GM18858 (cell line): ENCODE data around the gene RTRAF.

Source experiments
- ATAC-seq: cut with Tn5 transposase; IDR thresholded peaks from one replicate; pipeline ENCODE4 v1.9.1; 2021; ENCODE audit not compliant: unreplicated experiment

Gene RTRAF

DNA sequence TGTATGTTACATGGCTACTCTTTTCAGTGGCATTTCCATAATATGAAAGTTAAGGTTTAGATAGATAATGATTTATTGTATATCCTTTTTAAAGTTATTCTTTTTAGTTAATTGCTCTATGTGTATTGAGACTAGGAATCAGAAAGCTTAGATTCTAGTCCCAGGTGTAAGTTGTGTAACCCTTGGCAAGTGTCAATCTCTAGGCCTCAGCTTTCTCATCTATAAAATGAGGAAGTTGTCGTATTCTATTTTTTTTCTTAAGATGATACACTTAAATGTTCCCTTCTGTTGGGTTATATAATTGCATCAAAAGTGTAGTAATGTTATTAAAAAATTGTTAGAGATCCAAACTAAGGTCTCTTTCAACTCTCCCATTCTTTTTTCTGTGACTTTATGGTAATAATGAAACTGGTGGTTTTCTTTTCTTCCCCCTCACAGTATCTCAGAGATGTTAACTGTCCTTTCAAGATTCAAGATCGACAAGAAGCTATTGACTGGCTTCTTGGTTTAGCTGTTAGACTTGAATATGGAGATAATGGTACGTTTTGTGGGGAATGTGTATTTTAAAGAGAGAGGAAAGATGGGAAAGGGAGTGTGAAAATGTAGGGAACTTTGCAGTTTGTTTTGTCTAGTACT lies 4.1 kb downstream of the RTRAF start:
- no peak for ATAC-seq

DNA sequence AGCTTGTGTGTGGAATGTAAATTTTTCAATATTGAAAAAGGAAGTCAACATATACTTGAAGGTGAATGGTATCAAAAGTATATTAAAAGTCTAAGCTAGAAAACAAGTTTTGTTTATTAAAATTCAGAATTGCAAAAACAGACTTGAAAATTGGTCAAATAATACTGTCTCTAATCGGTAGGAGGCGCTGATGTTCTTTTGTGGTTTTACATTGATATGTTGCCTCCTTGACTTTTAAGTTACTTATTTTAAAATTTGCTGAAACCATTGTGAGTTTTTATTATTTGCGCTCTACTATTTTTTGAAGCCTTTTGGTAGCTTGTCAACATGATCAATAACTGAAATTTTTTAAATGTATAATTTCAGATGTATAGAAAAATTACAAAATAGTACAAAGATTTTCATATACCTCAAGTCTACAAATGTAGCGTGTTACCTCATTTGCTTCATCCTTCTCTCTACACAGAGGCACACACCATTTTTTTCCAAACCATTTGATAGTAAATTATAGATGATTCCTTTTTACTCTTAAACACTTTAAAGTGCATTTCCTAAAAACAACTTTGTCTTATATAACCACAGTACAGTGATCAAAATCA lies 6.9 kb downstream of the RTRAF start:
- ATAC-seq: no peak

DNA sequence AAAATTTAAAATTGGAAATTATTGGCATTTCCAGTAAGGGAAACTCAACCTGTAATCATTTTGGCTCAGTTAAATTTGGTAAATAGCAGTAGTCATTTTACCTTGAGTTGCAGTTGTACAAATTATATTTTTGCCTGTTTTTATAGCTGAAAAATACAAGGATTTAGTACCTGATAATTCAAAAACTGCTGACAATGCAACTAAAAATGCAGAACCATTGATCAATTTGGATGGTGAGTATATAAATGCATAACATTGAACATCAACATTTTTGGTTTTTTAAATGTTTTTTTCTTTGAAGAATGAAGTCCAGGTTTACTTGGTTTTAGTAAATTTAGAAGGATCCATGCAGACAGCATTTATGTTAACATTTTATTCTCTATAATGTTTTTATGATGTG lies 9.0 kb downstream of the RTRAF start:
- no peak for ATAC-seq

DNA sequence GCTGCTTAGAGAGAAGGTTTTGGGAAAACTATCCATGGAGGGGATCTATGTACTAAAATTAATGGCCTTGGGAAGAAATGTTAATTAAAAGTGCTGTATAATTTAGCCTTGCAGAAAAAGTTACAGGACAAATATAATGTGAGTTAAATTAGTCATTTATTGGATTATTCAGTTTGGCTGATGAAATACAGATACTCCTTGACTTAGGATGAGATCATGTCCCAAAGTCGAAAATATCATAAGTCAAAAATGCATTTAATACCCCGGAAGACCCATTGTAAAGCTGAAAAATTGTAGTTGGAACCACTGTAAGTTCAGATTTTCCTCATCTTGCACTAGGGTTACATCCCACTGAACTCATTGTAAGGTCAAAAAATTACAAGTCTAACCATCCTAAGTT lies 9.7 kb downstream of the RTRAF start:
- ATAC-seq: no peak

DNA sequence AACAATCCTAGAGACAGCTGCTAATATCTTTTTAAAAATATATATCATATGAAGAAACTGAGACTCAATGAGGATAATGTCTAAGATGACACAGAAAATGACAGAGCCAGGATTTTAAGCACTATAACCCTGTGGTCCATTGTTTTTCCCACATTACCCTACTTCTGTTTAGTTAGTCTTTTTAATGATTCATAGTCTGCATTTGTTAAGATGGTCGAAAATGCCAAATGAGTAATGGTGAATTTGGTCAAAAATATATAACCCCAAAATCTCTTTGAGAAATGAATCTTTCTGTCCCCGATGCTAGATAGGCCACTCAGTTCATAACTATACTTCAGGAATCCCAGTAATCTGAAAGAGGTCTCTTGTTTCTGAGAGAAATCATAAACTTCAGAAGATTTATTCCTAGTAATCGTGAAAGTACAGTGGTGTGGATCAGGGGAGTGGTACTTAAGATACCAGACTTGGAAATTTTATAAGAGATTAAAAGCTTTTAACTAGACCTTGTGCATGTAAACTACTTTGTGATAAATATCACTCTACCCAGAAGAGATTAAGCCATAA lies 10.8 kb downstream of the RTRAF start:
- no peak for ATAC-seq

DNA sequence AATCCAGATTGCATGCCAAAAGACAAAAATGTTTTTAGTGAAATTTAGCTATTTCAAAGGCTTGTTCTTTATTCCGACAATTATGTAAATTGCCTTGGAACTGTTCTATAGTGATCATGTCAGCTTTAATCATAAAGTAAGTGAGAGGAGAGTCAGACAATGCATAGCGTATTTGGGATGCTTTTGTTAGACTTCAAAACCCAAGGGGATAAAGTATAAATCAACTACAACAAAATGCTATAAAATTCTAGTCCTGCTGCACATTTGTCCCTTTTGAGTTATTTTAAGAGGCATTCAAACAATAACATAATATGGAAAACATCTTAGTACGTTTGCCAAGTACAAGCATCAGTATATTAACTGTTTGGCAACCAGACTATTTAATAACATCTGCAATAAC lies 11.3 kb downstream of the RTRAF start:
- ATAC-seq: no peak

DNA sequence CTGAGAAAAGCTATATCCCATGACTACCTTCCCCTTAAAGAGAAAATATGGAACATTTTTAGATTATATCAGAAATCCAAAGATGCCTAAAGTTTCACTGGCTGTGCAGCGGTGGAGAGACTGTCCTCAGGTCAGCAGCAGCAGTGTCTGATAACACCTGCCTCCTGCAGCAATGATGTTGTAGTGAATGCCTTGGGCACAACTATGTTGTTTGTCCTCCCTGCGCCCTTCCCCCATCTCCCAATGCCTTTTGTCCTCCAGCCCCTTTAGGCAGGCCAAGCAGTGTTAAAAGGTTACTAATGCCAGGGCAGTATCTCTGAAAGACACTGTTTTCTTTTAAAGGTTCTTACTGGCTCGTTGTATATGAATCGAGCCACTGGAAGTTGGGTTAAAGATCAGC lies 13.2 kb downstream of the RTRAF start:
- no peak for ATAC-seq

DNA sequence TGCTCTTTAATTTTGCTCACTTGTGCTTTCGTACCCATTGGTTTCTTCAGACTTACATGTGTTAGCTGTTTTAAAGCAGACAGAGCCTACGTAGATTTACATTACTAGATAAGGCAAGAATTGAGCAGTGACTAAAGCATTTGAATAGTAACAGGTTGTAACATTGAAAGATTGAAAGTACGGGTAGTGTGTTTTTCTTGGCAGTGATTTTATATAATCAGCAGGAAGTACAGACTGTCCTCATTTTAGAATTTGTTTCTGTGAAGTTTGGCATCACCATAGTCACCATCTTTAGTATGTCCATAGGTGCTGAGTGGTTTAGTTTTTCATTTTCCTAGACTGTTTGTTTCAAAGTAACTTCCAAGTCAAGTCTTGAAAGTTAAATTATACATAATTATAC lies 14.0 kb downstream of the RTRAF start:
- ATAC-seq: no peak

DNA sequence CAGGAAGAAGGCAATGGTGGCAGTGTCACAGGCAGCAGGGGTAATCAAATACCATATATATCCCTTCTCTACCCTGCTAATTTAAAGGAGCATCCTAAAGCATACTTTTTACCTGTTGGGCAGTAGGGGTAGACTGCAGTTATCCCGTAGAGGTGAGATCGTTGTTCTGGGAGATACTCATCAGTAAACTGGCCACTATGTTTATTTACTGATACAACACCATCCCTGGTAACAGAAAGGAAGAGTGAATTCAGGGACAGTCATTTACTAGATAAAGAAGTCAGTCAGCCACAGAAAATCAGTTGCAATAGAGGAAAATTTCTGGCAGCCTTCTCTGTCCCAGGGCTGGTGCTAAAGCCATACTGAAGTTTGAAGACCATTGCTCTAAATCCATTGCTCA lies 16.3 kb downstream of the RTRAF start:
- ATAC-seq: no peak

DNA sequence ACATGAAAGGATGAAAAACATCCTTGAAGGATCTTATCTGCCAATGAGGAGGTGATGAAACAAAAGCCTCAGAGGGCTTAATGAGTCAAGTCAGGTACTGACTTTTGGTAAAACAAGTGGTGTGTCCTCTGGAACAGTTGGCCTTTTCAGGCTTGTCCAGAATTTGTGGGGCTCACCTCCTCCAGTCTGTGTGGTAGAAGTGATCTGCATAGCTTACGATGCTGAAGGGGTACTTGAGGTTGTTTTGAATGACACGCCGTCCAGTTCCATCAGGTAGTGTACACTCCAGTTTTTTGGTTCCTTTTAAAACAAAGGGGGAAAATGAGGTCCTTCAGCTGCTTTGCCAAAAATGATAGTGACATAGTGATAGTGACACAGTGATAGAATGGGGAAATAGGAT lies 17.0 kb downstream of the RTRAF start:
- ATAC-seq: no peak

DNA sequence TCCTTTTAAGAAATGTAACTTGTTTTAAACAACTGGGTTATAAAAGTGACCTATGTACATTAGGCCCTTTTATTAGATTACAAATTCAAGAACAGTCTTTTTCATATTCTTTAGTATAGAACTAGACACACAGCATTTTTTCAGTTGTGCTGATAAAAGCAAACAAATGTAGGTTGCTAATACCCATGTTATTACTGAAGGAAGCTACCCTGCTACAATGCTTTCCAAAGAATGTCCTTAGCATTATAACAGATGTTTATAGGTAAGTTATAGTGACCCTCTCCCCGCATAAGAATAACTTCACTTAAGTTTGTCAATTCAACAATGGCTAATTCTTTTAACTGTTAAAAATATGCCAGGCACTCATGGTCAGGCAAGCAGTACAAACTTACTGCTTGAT lies 17.9 kb downstream of the RTRAF start:
- ATAC-seq: no peak

DNA sequence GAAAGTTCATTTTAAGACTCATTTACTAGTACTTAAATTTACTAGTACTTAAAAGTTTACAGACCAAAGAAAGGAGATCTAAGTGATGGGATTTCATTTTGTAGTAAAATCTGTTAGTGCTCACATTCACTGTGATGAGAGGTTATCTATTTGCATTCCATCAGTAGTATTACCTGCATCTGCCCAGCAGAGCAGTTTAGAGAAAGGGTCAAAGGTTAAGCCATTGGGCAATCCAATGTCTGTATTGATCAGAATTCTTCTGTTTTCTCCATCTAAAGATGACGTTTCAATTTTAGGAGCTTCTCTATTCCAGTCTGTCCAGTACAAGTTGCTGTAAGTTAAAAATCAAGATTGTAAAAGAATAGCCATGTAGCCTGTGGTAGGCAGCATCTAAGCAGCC lies 18.3 kb downstream of the RTRAF start:
- ATAC-seq: no peak

DNA sequence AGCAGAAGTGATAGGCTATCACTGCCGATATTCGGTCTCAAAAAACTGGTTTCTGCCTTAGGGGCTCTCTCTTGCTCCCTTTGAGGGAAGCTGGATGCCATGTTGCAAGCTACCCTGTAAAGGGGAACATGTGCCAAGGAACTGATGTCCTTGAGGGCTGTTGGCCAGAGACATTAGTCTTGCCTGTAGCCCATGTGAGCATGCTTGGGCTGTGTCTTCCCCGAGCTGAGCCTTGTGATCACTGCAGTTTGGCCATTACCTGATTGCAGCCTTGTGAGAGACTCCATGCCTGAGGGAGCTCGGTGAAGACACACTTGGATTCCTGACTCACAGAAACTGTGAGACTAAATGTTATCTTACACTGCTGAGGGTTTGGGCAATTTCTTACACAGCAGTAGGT lies 18.8 kb downstream of the RTRAF start:
- ATAC-seq: no peak

DNA sequence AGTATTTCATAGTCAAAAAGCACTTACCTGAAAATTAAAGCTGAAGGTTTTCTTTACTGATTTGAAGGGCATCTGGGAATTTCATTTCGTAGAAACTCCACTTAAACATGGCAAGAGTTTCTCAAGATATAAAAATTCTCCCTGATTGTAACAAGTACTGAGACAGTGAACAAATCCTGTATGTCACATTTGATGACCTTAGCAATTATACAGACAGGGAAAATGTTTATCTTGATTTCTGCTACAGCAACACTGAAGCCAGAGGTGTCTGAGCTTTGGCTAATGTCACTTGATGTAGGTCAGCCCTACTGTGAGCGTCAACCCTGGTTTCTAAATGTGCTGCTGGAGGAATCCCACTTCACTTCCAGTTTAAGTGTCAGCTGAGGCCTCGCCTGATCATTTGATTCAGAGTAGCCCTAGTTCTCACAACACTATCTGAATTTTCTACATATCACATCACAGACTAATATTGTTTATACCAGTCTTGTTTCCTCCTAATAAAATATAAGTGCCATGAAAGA lies 20.9 kb downstream of the RTRAF start:
- ATAC-seq: no peak

DNA sequence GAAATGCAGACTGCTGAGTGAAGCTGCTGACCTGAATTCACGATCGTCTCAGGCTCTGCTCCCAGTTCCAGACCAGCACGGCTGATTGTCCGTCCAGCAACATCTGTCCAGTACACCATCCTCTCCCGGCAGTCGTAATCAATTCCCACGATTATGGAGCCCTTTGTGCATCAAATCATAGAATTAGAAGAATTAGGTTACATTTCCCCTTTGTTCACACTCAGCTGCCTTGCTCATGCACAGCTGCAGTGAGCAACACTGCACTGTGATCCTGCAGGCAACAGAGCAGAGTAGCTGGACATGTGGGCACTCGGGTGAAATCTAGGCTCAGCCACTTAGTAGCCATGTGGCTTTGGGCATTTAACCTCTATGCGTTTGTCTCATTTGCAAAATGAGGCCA lies 22.2 kb downstream of the RTRAF start:
- no peak for ATAC-seq

DNA sequence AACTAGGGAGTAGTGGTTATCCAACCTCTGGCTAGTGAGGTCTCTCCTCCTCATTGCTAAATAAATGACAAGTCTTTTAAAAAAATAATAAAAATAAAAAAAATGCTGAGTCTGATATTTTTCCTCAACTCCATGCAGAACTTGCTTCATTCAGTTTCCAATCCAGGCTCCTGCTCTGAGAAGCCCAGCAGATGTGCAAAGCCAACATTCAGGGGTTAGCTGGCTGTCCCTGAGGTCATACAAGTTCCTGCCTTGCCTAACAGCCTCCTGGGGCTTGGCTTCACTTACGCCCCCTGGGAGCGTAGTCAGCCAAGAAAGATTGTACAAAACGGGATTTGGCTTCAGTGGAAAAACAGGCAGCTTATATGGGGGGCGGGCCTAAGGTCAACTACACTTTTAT lies 23.3 kb downstream of the RTRAF start:
- no peak for ATAC-seq

DNA sequence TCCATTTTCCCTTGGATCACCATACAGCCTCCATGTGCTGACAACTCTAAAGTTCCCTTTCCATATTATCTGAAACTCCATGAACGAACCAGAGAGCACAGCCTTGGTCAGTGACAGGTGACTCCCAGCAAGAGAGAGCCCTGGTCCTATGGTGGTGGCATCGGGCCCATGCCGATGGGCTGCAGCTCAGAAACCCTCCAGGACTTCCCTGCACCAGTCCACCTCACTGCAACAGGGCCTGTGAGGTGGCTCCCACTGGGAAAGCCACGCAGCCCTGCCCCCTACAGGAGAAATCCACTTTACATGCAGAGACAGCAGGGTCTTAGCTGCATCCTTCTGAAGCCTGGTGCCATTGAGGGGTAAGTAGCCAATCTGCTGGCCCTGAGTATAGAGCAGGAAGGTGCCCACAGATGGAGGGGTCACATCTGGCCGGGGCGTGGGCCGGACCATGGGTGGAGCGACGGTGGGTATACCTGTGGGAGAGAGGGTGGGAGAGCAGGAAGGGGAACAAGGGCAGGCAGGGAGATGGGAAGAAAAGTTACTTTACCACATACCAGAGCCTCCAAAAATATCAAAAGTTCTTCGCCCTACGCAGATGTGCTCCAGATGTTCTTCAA lies 24.7 kb downstream of the RTRAF start:
- ATAC-seq: no peak

DNA sequence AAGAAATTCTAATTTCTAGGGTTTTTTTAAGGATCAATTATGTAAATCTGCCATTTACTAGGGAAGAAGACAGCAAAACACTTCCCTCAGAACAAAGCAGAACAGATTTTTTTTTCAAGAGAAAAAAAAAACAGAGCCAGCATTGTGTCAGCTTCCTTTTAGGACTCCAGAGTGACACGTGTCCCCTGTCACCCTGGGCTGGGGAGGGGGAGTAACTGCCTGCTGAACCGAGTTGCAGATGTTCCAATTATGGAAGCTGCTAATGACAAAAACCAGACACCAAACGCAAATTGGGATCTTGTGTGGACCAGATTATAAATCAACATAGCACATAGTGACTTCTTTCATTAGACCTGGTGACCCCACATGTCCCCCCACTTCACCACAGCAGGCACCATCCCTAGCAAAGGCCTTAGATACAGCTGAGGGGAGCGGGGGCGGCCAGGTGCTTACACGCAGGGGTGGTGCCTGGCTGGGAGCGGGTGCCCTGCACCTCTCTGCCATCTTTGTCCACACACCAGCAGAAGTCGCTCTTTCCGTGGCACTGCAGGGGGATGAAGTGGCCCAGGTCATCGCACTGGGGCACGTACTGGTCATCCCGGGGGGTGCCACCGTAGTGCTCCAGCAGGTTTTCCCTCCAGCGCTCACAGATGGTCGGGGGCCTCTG lies 25.4 kb downstream of the RTRAF start:
- ATAC-seq: no peak

DNA sequence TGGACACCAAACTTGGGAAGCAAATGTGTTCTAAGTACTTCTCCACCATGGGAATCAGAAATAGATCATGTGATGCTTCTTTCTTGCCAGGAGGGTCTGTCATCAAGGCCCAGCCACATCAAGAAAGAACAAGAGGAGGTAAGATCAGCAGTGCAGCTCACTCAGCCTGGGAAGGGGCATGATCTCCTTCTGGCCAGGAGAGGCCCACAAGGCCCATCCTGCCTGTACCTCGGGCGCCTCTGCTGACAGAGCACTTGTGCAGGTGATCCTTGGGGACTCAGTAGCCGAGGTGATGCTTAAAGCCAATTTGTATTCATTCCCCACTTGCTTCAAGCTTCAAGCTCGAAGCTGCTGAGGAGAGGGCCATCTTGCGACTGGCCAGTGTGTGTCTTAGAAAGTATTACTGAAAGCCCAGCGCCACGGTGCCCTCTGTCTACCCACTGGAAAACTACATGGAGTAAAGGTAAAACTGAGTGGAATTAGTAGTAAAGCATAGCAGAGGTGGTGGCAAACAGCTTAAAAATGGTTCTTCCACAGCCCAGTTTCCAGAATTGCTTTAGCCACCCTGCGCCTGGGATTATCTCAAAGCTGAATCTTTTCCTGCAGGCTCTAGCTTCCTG lies 26.2 kb downstream of the RTRAF start:
- no peak for ATAC-seq

DNA sequence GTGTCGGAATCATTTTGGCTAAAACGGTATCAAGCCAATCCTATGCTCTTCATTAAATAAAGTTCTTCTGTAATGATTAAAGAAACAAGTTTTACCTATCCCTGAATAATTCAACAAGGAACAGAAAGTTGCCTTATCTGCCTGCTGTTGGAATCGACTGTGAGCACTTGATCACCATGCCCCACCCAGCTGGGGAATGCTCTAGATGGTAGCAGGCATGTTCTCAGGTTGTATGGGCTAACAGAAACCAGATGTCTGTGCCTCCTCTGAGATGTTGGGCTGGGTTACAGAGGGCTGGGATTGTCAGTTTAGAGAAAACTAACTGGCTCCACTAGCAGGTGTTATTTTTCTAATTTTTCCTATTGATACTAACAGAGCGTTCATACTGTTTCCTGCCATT lies 28.9 kb downstream of the RTRAF start:
- ATAC-seq: no peak

DNA sequence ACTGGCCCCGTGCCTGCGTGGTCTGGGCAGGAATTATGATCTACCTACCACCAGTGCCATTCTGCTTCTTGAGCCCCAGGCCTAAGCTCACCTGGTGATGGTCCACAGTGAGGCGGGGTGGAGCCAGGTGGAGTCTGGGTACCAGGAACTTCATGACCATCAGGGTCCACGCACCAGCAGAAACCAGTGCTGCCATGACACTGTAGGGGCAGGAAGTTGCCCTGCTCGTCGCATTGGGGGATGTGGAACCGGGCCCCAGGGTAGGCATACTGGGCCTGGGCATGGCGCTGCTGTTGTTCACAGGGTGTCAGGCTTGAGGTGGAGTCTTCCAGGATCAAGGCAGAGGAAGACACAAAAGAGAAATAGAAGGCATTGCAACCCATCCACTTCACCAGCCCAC lies 29.6 kb downstream of the RTRAF start:
- no peak for ATAC-seq
